Thoracic aorta (tissue), 2 donors: Measurements from ENCODE around the gene WDR83. TPM values are rescaled to one million over a fixed set of nuclear protein-coding genes. Genes with fewer than 3 reads are reported as not detected.
"Not testable (repeated sequence)": the region's sequence is repeated elsewhere in the genome, so short reads cannot be mapped to it uniquely, and the experiment has no call there.

ENCODE experiments used
- ATAC-seq: fragments of 150-250 bp; one replicate; pipeline ENCODE4 v1.8.0; 2017; ENCODE audit warnings: low read depth; ENCODE audit not compliant: insufficient number of reproducible peaks, low FRiP score
- DNase-seq: peaks from one replicate; pipeline ENCODE4 v3.0.0-alpha.2; 2020; ENCODE audit warnings: low spot score
- H3K27ac ChIP-seq, 2 donors: fragments of 200-600 bp; sonication (generic); 1 replicate in 1 of 2; 2 replicates in 1 of 2; pipeline ENCODE4 v1.5.1; 2016; ENCODE audit warnings: mild to moderate bottlenecking in 2 of 2, moderate library complexity in 2 of 2
- H3K27me3 ChIP-seq: fragments of 200-600 bp; sonication (generic); replicated peaks from 2 replicates; pipeline ENCODE4 v1.6.0; 2016; ENCODE audit warnings: mild to moderate bottlenecking; ENCODE audit not compliant: insufficient read depth
- H3K36me3 ChIP-seq: fragments of 200-600 bp; sonication (generic); one replicate; pipeline ENCODE4 v1.5.1; 2016
- H3K4me1 ChIP-seq, 2 donors: fragments of 200-600 bp; sonication (generic); 1 replicate in 1 of 2; 2 replicates in 1 of 2; pipeline versions ENCODE4 v1.5.1 to v1.6.0; 2016; ENCODE audit warnings: low read depth in 2 of 2, mild to moderate bottlenecking in 1 of 2; ENCODE audit not compliant: control insufficient read depth in 1 of 2
- H3K4me3 ChIP-seq: fragments of 200-600 bp; sonication (generic); 2 replicates; pipeline ENCODE4 v1.5.1; 2016; ENCODE audit warnings: mild to moderate bottlenecking
- H3K9me3 ChIP-seq: fragments of 200-600 bp; sonication (generic); 2 replicates; pipeline ENCODE4 v1.5.1; 2016
- total RNA-seq, 2 donors: library from RNA; depleted of rRNA; stranded (reverse); fragments of >200 nt; gene quantifications; one replicate each; pipeline versions ENCODE4 v1.1.0 to v1.2.3, GENCODE V29; 2016
- TF ChIP-seq, protein P1 (sequence below): fragments of 200-600 bp; sonication (generic); IDR thresholded peaks from one replicate; pipeline ENCODE4 v1.5.1; 2019; ENCODE audit warnings: antibody characterized with exemption

Gene WDR83, protein sequence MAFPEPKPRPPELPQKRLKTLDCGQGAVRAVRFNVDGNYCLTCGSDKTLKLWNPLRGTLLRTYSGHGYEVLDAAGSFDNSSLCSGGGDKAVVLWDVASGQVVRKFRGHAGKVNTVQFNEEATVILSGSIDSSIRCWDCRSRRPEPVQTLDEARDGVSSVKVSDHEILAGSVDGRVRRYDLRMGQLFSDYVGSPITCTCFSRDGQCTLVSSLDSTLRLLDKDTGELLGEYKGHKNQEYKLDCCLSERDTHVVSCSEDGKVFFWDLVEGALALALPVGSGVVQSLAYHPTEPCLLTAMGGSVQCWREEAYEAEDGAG
- 10 to 100 TPM; 12.1 to 16.2 TPM for total RNA-seq

DNA sequence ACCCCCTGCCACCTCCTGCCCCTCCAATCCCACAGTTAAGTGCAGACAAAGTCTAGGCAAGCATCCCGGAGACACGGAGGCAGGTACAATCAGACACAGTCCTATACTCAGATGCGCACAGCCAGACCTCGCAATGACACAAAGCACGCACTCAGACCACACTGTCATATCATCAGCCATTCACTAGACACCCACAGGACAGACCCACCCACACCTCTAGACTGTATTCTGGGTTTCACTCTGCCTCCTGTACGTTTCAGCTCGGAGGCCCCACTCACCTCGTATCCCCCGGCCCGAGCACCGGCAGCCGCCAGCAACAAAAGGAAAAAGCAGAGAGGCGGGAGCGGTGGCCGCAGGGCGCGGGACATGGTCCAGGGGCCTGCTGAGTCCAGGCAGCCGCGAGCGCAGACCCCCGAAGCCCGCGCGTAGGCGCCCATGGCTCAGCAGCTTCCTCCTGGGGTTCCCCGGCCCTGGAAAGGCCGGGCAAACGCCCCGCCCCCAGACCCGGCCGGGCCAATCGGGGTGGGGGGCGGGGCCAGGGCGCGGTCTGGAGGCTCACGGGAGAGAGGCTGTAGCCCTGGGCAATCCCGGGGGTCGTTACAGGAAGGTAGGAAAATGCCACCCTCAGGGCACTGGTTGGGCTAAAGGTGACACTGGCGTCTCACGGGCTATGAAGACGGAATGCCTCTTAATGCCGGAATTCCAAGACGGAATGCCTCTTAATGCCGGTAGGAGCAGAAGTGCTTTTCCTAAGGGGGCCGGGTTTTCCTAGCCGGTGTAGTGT, at the start of gene WDR83, which contains the start of gene MAN2B1:
Gene WDR83 (plus strand): TSS at position 543 of the 784 bp plus-strand sequence. CDS start 2,984 bp downstream, outside the sequence.
Gene MAN2B1 (minus strand): TSS at position 478 of the 784 bp plus-strand sequence. CDS start 41 bp downstream, at position 437.
- ATAC-seq (no peak), DNase-seq (no peak)
- TF ChIP-seq, protein P1, sequence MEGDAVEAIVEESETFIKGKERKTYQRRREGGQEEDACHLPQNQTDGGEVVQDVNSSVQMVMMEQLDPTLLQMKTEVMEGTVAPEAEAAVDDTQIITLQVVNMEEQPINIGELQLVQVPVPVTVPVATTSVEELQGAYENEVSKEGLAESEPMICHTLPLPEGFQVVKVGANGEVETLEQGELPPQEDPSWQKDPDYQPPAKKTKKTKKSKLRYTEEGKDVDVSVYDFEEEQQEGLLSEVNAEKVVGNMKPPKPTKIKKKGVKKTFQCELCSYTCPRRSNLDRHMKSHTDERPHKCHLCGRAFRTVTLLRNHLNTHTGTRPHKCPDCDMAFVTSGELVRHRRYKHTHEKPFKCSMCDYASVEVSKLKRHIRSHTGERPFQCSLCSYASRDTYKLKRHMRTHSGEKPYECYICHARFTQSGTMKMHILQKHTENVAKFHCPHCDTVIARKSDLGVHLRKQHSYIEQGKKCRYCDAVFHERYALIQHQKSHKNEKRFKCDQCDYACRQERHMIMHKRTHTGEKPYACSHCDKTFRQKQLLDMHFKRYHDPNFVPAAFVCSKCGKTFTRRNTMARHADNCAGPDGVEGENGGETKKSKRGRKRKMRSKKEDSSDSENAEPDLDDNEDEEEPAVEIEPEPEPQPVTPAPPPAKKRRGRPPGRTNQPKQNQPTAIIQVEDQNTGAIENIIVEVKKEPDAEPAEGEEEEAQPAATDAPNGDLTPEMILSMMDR: no peak
- peak within 1 kb of the TSS; percentile 91 for H3K4me3 ChIP-seq
- peak within 1 kb of the TSS; percentile 62 to 71 for H3K27ac ChIP-seq
- H3K4me1 ChIP-seq: peaks cover 25 to 43% of the 10 kb centered on the region in 2 donors
- no peaks in the 10 kb centered on the region for H3K9me3 ChIP-seq
- peaks cover 8% of the 10 kb centered on the region for H3K36me3 ChIP-seq
- H3K27me3 ChIP-seq: no peaks in the 10 kb centered on the region

DNA sequence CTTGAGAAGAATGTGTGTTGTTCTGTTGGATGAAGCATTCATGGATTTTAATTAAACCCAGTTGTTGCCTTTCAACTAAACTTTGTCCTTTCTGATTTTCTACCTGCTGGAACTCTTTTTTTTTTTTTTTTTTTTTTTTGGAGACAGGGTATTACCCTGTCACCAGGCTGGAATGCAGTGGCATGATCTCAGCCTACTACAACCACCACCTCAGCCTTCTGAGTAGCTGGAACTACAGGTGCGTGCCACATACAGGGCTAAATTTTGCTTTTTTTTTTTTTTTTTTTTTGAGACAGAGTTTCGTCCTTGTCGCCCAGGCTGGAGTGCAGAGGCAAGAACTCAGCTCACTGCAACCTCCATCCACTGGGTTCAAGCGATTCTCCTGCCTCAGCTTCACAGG, 49.0 kb upstream of the WDR83 start:
- Histone ChIP-seq H3K27me3 (no peaks in the 10 kb centered on the region), H3K4me1 (peaks cover 30 to 62% of the 10 kb centered on the region in 2 donors), H3K36me3 (peaks cover 12% of the 10 kb centered on the region), H3K9me3 (no peaks in the 10 kb centered on the region), H3K4me3 (no peak overlapping the region), H3K27ac (no peak overlapping the region)
- DNase-seq (no peak), ATAC-seq (no peak)
- TF ChIP-seq, protein P1: no peak

DNA sequence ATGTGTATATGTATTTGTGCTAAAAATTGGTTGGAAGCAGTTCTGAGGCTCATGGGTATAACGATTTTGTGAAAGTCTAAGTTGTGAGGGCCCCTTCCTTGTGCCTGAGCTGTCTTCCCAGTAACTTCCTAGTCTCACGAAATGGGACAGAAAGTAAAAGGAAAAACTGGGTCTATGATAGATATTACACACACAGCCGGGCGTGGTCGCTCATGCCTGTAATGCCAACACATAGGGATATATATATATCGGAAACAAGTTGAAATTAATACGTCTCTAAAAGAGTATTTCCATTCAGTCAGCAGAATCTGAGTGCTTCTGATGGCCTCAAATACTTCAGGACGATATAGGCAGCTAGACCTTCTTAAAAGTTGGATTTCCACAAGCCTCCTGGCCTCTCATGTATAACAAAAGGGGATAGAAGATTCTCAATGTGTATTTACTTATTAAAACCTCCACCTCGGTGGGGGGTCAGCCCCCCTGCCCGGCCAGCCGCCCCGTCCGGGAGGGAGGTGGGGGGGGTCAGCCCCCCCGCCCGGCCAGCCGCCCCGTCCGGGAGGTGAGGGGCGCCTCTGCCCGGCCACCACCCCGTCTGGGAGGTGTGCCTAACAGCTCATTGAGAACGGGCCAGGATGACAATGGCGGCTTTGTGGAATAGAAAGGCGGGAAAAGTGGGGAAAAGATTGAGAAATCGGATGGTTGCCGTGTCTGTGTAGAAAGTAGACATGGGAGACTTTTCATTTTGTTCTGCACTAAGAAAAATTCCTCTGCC, 45.2 kb upstream of the WDR83 start:
- H3K9me3 ChIP-seq, DNase-seq, H3K27ac ChIP-seq, ATAC-seq, H3K4me3 ChIP-seq, H3K27me3 ChIP-seq: not testable (repeated sequence)
- Histone ChIP-seq H3K36me3 (peaks cover 28% of the 10 kb centered on the region), H3K4me1 (peaks cover 11 to 27% of the 10 kb centered on the region in 2 donors)

DNA sequence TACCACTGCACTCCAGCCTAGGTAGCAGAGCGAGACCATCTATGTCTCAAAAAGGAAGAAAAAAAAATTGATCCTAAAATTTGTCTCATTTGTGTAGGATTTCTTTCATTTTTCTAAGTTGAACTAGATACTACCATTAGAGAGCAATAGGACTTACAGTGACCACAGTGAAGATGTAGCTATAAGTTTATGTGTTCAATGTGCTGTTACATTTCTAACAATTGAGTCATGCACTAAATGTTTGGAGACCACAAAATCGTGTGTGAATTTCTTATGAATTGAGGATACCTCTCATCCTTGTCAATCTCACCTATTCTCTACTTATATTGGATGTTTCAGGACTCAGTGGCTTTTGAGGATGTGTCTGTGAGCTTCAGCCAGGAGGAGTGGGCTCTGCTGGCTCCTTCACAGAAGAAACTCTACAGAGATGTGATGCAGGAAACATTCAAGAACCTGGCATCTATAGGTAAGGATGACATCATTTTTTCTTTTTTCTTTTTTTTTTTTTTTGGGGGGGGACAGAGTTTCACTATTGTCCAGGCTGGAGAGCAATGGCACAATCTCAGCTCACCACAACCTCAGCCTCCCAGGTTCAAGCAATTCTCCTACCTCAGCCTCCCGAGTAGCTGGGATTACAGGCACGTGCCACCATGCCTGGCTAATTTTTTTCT, 43.1 kb upstream of the WDR83 start:
- TF ChIP-seq, protein P1: no peak
- H3K27ac ChIP-seq: no peak overlapping the region
- peaks cover 12% of the 10 kb centered on the region for H3K9me3 ChIP-seq
- no peak overlapping the region for H3K4me3 ChIP-seq
- H3K4me1 ChIP-seq: peaks cover 2 to 7% of the 10 kb centered on the region in 2 donors
- DNase-seq: no peak
- H3K36me3 ChIP-seq: peaks cover 45% of the 10 kb centered on the region
- no peak for ATAC-seq
- H3K27me3 ChIP-seq: no peaks in the 10 kb centered on the region

DNA sequence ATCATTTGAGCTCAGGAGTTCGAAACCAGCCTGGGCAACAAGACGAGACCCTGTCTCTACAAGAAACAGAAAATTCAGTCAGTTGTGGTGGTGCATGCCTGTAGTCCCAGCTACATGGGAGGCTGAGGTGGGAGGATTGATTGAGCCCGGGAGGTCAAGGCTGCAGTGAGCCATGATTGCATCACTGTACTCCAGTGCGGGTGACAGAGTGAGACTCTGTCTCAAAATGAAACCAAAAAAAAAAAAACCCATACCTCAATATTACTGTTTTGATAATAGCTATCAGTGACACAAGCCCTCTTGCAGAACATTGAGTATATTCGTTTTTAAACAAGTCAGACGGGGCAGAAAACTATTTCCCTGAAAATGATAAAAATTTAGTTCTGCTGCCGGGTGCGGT, 39.6 kb upstream of the WDR83 start:
- ATAC-seq (no peak), DNase-seq (no peak)
- TF ChIP-seq, protein P1: no peak
- no peaks in the 10 kb centered on the region for H3K4me1 ChIP-seq
- peaks cover 12% of the 10 kb centered on the region for H3K9me3 ChIP-seq
- H3K27me3 ChIP-seq: no peaks in the 10 kb centered on the region
- H3K36me3 ChIP-seq: peaks cover 55% of the 10 kb centered on the region
- no peak overlapping the region for H3K27ac ChIP-seq
- H3K4me3 ChIP-seq: no peak overlapping the region
